HepG2 (cell line): ENCODE results near the gene RAD23A. TPM values are rescaled to one million over a fixed set of nuclear protein-coding genes. Genes with fewer than 3 reads are reported as not detected.

ENCODE experiments used
- ATF2 ChIP-seq: sonication (generic); formaldehyde crosslinking; IDR thresholded peaks from 2 replicates; pipeline ENCODE4 v1.4.0; 2020; ENCODE audit warnings: missing genetic modification reagents
- ATM ChIP-seq: fragments of 450-650 bp; IDR thresholded peaks from 2 replicates; pipeline ENCODE4 v1.7.1; 2017; ENCODE audit warnings: mild to moderate bottlenecking, borderline replicate concordance
- FOXP4 ChIP-seq: sonication (generic); formaldehyde crosslinking; IDR thresholded peaks from 2 replicates; pipeline ENCODE4 v1.4.0; 2020; ENCODE audit warnings: missing genetic modification reagents
- IKZF5 ChIP-seq: IDR thresholded peaks from 2 replicates; pipeline ENCODE4 v1.6.1; 2018; ENCODE audit warnings: missing genetic modification reagents, mild to moderate bottlenecking, missing compliant biosample characterization
- MAFG ChIP-seq: sonication (generic); formaldehyde crosslinking; IDR thresholded peaks from 2 replicates; pipeline ENCODE4 v1.5.1; 2020; ENCODE audit warnings: mild to moderate bottlenecking, missing genetic modification reagents
- NR2C2 ChIP-seq: sonication (generic); formaldehyde crosslinking; IDR thresholded peaks from 2 replicates; pipeline ENCODE4 v1.4.0; 2020; ENCODE audit warnings: missing genetic modification reagents, mild to moderate bottlenecking, moderate library complexity, borderline replicate concordance
- NR2F6 ChIP-seq, 2 experiments: IDR thresholded peaks; 2 replicates each; pipeline ENCODE4 v1.6.1; 2016; ENCODE audit warnings: antibody characterized with exemption in 1 of 2, mild to moderate bottlenecking in 1 of 2
- SCMH1 ChIP-seq: sonication (generic); formaldehyde crosslinking; IDR thresholded peaks from 2 replicates; pipeline ENCODE4 v1.9.0; 2021; ENCODE audit warnings: missing genetic modification reagents, mild to moderate bottlenecking, borderline replicate concordance
- SNAPC4 ChIP-seq: sonication (generic); formaldehyde crosslinking; IDR thresholded peaks from 2 replicates; pipeline ENCODE4 v1.4.0; 2020; ENCODE audit warnings: mild to moderate bottlenecking, missing genetic modification reagents
- TCF7 ChIP-seq: sonication (generic); IDR thresholded peaks from 2 replicates; pipeline ENCODE4 v1.6.1; 2016; ENCODE audit warnings: antibody characterized with exemption, low read depth
- ZHX1 ChIP-seq: sonication (generic); formaldehyde crosslinking; IDR thresholded peaks from 2 replicates; pipeline ENCODE4 v1.8.1; 2022; ENCODE audit warnings: low read depth, mild to moderate bottlenecking, missing genetic modification reagents
- ZNF10 ChIP-seq: sonication (generic); formaldehyde crosslinking; IDR thresholded peaks from 2 replicates; pipeline ENCODE4 v1.4.0; 2020; ENCODE audit warnings: mild to moderate bottlenecking, low read depth, missing genetic modification reagents, borderline replicate concordance
- ZNF264 ChIP-seq: sonication (generic); formaldehyde crosslinking; IDR thresholded peaks from 2 replicates; pipeline ENCODE4 v1.4.0; 2020; ENCODE audit warnings: missing genetic modification reagents
- ZNF619 ChIP-seq: sonication (generic); formaldehyde crosslinking; IDR thresholded peaks from 2 replicates; pipeline ENCODE4 v1.4.0; 2020; ENCODE audit warnings: mild to moderate bottlenecking, missing genetic modification reagents
- ZNF775 ChIP-seq: sonication (generic); formaldehyde crosslinking; IDR thresholded peaks from 2 replicates; pipeline ENCODE4 v1.4.0; 2020; ENCODE audit warnings: missing genetic modification reagents, mild to moderate bottlenecking, moderate library complexity, borderline replicate concordance
- polyA plus RNA-seq, 8 experiments: library from polyadenylated mRNA; depleted of rRNA in 3 of 8; stranded (reverse) in 7 of 8; unstranded in 1 of 8; fragments of >200 nt; fragmentation: Illumina TruSeq in 4 of 8; extraction: Trizol in 4 of 8; gene quantifications; 2 replicates each; pipeline versions ENCODE4 v1.2.1 to v1.2.3, GENCODE V29; 2011 to 2016; ENCODE audit warnings: low read depth in 4 of 8, missing spikeins in 1 of 8, mixed read lengths in 1 of 8; ENCODE audit not compliant: insufficient read depth in 1 of 8
- total RNA-seq, 5 experiments: library from RNA; depleted of rRNA; stranded (reverse); fragments of >200 nt; fragmentation: Illumina TruSeq; extraction: Trizol; gene quantifications; 2 replicates each; pipeline ENCODE4 v1.2.3, GENCODE V29; 2016; ENCODE audit warnings: low read depth in 1 of 5

Gene RAD23A
- total and polyA plus RNA-seq, 2 of the 13 experiments (the other 11 are each of a cell fraction or from before 2014, with no cell fraction given) = 42.5 to 54.2 TPM

- TF ChIP-seq ATF2 (CRISPR knock-in tag) (no peak), ZNF10 (CRISPR knock-in tag) (no peak), ZNF619 (CRISPR knock-in tag) (0 out of 2 replicates have a peak, but pooled peaks have one; percentile 57), TCF7 (no peak), IKZF5 (CRISPR knock-in tag) (peak; percentile 55; the same call in 1 of the 2 replicates), SCMH1 (CRISPR knock-in tag) (no peak), NR2C2 (CRISPR knock-in tag) (peak; percentile 52; the same call in 1 of the 2 replicates), NR2F6 (IDR thresholded peaks at IDR 0.05) (no peak), NR2F6 (CRISPR knock-in tag; IDR thresholded peaks at IDR 0.05) (0 out of 2 replicates have a peak, but pooled peaks have one; percentile 11), ZNF264 (CRISPR knock-in tag) (no peak), FOXP4 (CRISPR knock-in tag) (peak; percentile 32; the same call in 1 of the 2 replicates), MAFG (no peak), ATM (no peak), ZHX1 (CRISPR knock-in tag) (no peak; the same call in 1 of the 2 replicates), ZNF775 (CRISPR knock-in tag) (peak; percentile 77; the same call in 1 of the 2 replicates), SNAPC4 (CRISPR knock-in tag) (0 out of 2 replicates have a peak, but pooled peaks have one; percentile 77)
These were observed 7.5 kb upstream of the RAD23A start, which contains the start of gene CALR (continued) for GRCh38 chr19:12937927-12938778.
